GM10248 (cell line): Measurements from ENCODE around the gene ANHX.
"Not testable (repeated sequence)": the region's sequence is repeated elsewhere in the genome, so short reads cannot be mapped to it uniquely, and the experiment has no call there.

Experiments used
- CTCF ChIA-PET: fragments of 300-600 bp; sonication (Branson Sonifier 250); formaldehyde crosslinking; extraction: SDS; loops from one replicate; lab custom pipeline; 2021; ENCODE audit warnings: antibody characterized with exemption; lab: Yijun Ruan, JAX
- POLR2A ChIA-PET: fragments of 350-650 bp; sonication (Branson Sonifier 250); formaldehyde crosslinking; extraction: SDS; loops from one replicate; lab custom pipeline; 2020; ENCODE audit warnings: antibody characterized with exemption; lab: Yijun Ruan, JAX
- DNase-seq: peaks from one replicate; pipeline ENCODE4 v3.0.0; 2012; ENCODE audit errors: extremely low spot score
- TF ChIP-seq, protein P1 (sequence below): IDR thresholded peaks from 2 replicates; pipeline ENCODE4 v1.5.1; 2012; ENCODE audit warnings: mild to moderate bottlenecking, low read depth; ENCODE audit errors: extremely low read depth, missing control alignments, control extremely low read depth

Gene ANHX

GRCh38 chr12:133235401-133236112, at the start of gene ANHX:
TSS of gene ANHX (minus strand) at chr12:133235877. CDS start at chr12:133234356, 1,521 bp downstream.
- CTCF ChIA-PET: no interaction called here

DNA sequence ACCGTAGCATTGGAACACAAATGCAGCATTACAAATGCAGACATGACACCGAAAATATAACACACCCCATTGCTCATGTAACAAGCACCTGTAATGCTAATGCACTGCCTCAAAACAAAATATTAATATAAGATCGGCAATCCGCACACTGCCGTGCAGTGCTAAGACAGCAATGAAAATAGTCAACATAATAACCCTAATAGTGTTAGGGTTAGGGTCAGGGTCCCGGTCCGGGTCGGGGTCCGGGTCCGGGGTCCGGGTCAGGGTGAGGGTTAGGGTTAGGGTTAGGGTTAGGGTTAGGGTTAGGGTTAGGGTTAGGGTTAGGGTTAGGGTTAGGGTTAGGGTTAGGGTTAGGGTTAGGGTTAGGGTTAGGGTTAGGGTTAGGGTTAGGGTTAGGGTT, 29.0 kb upstream of the ANHX start:
- CTCF ChIA-PET, DNase-seq, POLR2A ChIA-PET: not testable (repeated sequence)

More at GRCh38 chr12:133235401-133236112, at the start of gene ANHX:
- DNase-seq: no peak
- POLR2A ChIA-PET: no interaction called here
- TF ChIP-seq, protein P1, sequence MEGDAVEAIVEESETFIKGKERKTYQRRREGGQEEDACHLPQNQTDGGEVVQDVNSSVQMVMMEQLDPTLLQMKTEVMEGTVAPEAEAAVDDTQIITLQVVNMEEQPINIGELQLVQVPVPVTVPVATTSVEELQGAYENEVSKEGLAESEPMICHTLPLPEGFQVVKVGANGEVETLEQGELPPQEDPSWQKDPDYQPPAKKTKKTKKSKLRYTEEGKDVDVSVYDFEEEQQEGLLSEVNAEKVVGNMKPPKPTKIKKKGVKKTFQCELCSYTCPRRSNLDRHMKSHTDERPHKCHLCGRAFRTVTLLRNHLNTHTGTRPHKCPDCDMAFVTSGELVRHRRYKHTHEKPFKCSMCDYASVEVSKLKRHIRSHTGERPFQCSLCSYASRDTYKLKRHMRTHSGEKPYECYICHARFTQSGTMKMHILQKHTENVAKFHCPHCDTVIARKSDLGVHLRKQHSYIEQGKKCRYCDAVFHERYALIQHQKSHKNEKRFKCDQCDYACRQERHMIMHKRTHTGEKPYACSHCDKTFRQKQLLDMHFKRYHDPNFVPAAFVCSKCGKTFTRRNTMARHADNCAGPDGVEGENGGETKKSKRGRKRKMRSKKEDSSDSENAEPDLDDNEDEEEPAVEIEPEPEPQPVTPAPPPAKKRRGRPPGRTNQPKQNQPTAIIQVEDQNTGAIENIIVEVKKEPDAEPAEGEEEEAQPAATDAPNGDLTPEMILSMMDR: no peak

DNA sequence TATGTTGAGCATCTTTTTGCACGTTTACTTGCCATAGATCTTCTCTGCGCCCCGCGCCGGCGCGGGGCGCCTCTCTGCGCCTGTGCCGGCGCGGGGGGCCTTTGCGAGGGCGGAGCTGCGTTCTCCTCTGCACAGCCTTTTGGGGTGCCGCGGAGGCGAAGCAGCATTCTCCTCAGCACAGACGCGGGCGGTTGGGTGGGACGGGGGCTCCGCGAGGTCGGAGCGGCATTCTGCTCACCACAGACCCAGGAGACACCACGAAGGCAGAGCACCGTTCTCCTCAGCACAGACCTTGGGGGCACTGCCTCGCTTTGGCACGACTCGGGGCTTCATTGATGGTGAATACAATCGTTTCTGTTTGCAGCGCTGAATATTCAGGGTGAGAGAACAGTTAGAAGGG, 28.5 kb upstream of the ANHX start:
- CTCF ChIA-PET: no interaction called here
- POLR2A ChIA-PET: no interaction called here
- TF ChIP-seq, protein P1: no peak

DNA sequence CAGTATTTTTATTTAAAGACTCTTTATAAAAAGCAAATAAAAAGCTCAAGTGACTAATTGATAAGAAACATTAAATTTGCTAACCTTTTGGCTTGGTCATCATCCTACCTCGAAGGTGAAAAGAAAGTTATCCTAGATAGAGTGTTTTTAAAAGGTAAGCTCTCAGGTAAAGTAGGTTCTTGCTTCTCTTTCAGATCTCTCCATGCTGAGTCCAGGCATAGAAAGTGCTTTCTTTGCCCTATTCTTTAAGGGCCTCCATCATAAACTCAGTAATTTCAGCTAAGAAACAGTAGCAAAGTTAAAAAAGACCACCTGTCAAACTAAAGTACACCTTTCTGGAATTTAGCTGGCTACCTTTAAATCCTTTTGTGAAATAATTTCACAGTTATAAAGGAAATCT, 20.6 kb upstream of the ANHX start:
- POLR2A ChIA-PET: no interaction called here
- TF ChIP-seq, protein P1: no peak

More for the DNA sequence above, 28.5 kb upstream of the ANHX start:
- DNase-seq: no peak

GRCh38 chr12:133255833-133256232, 20.2 kb upstream of the ANHX start:
- POLR2A ChIA-PET, DNase-seq, CTCF ChIA-PET: not testable (repeated sequence)

More for the DNA sequence above, 20.6 kb upstream of the ANHX start:
- no peak for DNase-seq
- CTCF ChIA-PET: no interaction called here

DNA sequence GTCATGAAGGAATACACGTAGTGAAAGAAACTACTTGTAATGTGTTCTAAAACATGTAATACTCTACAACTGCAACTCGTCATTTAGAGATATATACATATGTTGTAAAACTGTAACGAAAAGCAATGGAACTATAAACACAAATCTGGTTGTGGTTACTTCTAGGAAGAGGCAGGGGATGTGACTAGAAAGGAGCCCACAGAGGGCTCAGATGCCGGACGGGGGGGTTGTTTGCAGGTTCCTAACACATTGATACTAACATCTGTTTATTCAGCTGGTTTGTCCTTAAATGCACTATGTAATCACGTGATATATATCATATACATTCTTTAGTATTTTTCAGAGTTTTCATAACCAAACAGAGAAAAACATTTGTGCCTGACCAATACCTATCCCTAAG, 16.1 kb upstream of the ANHX start:
- POLR2A ChIA-PET: no interaction called here
- CTCF ChIA-PET: no interaction called here
- TF ChIP-seq, protein P1: no peak
- DNase-seq: no peak

DNA sequence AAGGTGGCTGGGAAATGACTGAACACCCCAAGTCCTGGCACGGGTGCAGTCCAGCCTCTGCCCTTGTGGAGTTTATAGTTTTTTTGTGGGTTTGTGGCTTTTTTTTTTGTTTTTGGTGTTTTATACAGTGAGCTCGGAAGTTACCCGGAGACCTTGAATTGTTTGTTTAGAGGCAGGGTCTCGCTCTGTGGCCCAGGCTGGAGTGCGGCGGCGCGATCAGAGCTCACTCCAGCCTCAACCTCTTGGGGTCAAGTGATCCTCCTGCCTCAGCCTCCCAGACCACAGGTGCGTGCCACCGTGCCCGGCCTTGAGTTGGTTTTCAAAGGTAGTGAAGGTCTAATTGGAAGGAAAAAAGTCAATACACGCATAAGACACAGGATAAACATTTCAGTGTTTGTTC, 879 bp upstream of the ANHX start:
- DNase-seq: no peak
- TF ChIP-seq, protein P1: no peak
- POLR2A ChIA-PET: no interaction called here
- CTCF ChIA-PET: no interaction called here
